Measurements from ENCODE around the gene LIAS. TPM values are rescaled to one million over a fixed set of nuclear protein-coding genes. Genes with fewer than 3 reads are reported as not detected.

LIAS gene
- total and polyA plus RNA-seq, 2 of the 13 experiments (the other 11 are each of a cell fraction or from before 2014, with no cell fraction given) = 16.0 to 16.6 TPM

GRCh38 chr4:39429476-39430334 is 29.2 kb upstream of the LIAS start (continued):
- TF ChIP-seq KLF9 (CRISPR knock-in tag; IDR thresholded peaks at IDR 0.05; ENCODE audit: low read depth) = no peak
- no peak for TF ChIP-seq HNRNPH1 (optimal IDR thresholded peaks at IDR 0.05; ENCODE audit: low read depth, low read length)
- no peak for TF ChIP-seq MAFF (IDR thresholded peaks at IDR 0.05; ENCODE audit: low read depth, low read length)
- TF ChIP-seq AHR (CRISPR knock-in tag; IDR thresholded peaks at IDR 0.05) = no peak
- no peak for TF ChIP-seq ZNF704 (CRISPR knock-in tag; IDR thresholded peaks at IDR 0.05; ENCODE audit: borderline replicate concordance)
- no peak for TF ChIP-seq NR1H2 (CRISPR knock-in tag; IDR thresholded peaks at IDR 0.05; ENCODE audit: borderline replicate concordance, low read depth)
- TF ChIP-seq EEA1 (CRISPR knock-in tag; IDR thresholded peaks at IDR 0.05; ENCODE audit: borderline replicate concordance) = no peak
- TF ChIP-seq ZNF784 (CRISPR knock-in tag; IDR thresholded peaks at IDR 0.05; ENCODE audit: borderline replicate concordance) = no peak
- TF ChIP-seq ISL2 (CRISPR knock-in tag; IDR thresholded peaks at IDR 0.05) = peak; percentile 88; the same call in 1 of the 2 replicates
- no peak for TF ChIP-seq SNAPC2 (CRISPR knock-in tag; IDR thresholded peaks at IDR 0.05)
- TF ChIP-seq ZSCAN9 (CRISPR knock-in tag; IDR thresholded peaks at IDR 0.05; ENCODE audit: borderline replicate concordance) = no peak
- no peak for TF ChIP-seq ZBTB21 (CRISPR knock-in tag; IDR thresholded peaks at IDR 0.05)
- TF ChIP-seq POGZ (CRISPR knock-in tag; IDR thresholded peaks at IDR 0.05) = peak; percentile 51
- no peak for TF ChIP-seq ZNF773 (CRISPR knock-in tag; IDR thresholded peaks at IDR 0.05; ENCODE audit: borderline replicate concordance)
- TF ChIP-seq SIX4 (CRISPR knock-in tag; IDR thresholded peaks at IDR 0.05) = no peak; the same call in none of the 2 replicates
- no peak for TF ChIP-seq MED8 (CRISPR knock-in tag; IDR thresholded peaks at IDR 0.05; ENCODE audit: insufficient replicate concordance)
- no peak for TF ChIP-seq KLF13 (CRISPR knock-in tag; IDR thresholded peaks at IDR 0.05)
- peak; percentile 13 to 79; a peak in 3 of 4 replicates for TF ChIP-seq EP300 (IDR thresholded peaks at IDR 0.05; ENCODE audit: low read depth in 2 of 2, low read length in 2 of 2)
- TF ChIP-seq EP300 (CRISPR knock-in tag; IDR thresholded peaks at IDR 0.05; ENCODE audit: borderline replicate concordance) = 0 out of 2 replicates have a peak, but pooled peaks have one; percentile 47
- no peak for TF ChIP-seq ZNF343 (CRISPR knock-in tag; IDR thresholded peaks at IDR 0.05)
- TF ChIP-seq XRCC5 (optimal IDR thresholded peaks at IDR 0.05; ENCODE audit: low read length) = no peak
- no peak for TF ChIP-seq ZNF260 (CRISPR knock-in tag; IDR thresholded peaks at IDR 0.05; ENCODE audit: borderline replicate concordance, low read depth)
- TF ChIP-seq ZNF510 (CRISPR knock-in tag; IDR thresholded peaks at IDR 0.05; ENCODE audit: low read depth) = no peak
- TF ChIP-seq ZSCAN12 (CRISPR knock-in tag; IDR thresholded peaks at IDR 0.05) = no peak
- peak; percentile 52; the same call in 1 of the 2 replicates for TF ChIP-seq RFX3 (CRISPR knock-in tag; IDR thresholded peaks at IDR 0.05)
- TF ChIP-seq HNRNPL (IDR thresholded peaks at IDR 0.05; ENCODE audit: low read depth, low read length) = no peak
- no peak for TF ChIP-seq RNF219 (CRISPR knock-in tag; IDR thresholded peaks at IDR 0.05)

Data from HepG2 (cell line).